ENCODE data around the gene RAB11B. TPM values are rescaled to one million over a fixed set of nuclear protein-coding genes. Genes with fewer than 3 reads are reported as not detected.

The RAB11B gene
- total and polyA plus RNA-seq, 2 of the 13 experiments (the other 11 are each of a cell fraction or from before 2014, with no cell fraction given): 6.0 to 28.4 TPM

DNA sequence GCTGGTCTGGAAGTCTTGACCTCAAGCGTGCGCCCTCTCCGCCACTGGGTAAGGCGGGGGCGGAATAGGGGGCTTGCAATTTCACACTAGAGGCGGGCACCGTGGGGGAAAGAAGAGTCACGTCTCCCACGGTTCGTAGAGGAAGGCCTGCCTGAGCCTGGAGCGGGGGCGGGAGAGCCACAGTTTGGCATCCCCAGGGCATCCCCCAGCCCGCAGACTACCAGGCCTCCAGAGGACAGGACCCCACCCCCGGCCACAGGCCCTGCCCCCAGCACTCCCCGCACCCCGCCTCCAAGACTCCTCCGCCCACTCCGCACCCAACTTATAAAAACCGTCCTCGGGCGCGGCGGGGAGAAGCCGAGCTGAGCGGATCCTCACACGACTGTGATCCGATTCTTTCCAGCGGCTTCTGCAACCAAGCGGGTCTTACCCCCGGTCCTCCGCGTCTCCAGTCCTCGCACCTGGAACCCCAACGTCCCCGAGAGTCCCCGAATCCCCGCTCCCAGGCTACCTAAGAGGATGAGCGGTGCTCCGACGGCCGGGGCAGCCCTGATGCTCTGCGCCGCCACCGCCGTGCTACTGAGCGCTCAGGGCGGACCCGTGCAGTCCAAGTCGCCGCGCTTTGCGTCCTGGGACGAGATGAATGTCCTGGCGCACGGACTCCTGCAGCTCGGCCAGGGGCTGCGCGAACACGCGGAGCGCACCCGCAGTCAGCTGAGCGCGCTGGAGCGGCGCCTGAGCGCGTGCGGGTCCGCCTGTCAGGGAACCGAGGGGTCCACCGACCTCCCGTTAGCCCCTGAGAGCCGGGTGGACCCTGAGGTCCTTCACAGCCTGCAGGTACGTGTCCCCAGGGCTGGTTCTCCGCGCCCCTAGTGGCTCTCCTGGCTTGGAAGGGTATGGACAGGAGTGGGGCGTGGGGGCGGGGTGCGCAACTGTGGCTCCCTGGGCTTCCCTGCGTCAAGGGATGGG is 26.1 kb upstream of the RAB11B start, which contains the start of gene ANGPTL4 (continued):
- TF ChIP-seq, protein P1, sequence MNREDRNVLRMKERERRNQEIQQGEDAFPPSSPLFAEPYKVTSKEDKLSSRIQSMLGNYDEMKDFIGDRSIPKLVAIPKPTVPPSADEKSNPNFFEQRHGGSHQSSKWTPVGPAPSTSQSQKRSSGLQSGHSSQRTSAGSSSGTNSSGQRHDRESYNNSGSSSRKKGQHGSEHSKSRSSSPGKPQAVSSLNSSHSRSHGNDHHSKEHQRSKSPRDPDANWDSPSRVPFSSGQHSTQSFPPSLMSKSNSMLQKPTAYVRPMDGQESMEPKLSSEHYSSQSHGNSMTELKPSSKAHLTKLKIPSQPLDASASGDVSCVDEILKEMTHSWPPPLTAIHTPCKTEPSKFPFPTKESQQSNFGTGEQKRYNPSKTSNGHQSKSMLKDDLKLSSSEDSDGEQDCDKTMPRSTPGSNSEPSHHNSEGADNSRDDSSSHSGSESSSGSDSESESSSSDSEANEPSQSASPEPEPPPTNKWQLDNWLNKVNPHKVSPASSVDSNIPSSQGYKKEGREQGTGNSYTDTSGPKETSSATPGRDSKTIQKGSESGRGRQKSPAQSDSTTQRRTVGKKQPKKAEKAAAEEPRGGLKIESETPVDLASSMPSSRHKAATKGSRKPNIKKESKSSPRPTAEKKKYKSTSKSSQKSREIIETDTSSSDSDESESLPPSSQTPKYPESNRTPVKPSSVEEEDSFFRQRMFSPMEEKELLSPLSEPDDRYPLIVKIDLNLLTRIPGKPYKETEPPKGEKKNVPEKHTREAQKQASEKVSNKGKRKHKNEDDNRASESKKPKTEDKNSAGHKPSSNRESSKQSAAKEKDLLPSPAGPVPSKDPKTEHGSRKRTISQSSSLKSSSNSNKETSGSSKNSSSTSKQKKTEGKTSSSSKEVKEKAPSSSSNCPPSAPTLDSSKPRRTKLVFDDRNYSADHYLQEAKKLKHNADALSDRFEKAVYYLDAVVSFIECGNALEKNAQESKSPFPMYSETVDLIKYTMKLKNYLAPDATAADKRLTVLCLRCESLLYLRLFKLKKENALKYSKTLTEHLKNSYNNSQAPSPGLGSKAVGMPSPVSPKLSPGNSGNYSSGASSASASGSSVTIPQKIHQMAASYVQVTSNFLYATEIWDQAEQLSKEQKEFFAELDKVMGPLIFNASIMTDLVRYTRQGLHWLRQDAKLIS (CRISPR knock-in tag; IDR thresholded peaks at IDR 0.05): no peak
- TF ChIP-seq ZNF589 (CRISPR knock-in tag; conservative IDR thresholded peaks at IDR 0.05) (no peak), CBFB (CRISPR knock-in tag; IDR thresholded peaks at IDR 0.05) (no peak), FIP1L1 (IDR thresholded peaks at IDR 0.05; ENCODE audit: borderline replicate concordance, insufficient read depth, low read depth, low read length) (peak; percentile 52; the same call in 1 of the 2 replicates), HNRNPL (IDR thresholded peaks at IDR 0.05; ENCODE audit: low read depth, low read length) (0 out of 2 replicates have a peak, but pooled peaks have one; percentile 34), ZMYM3 (CRISPR knock-in tag; IDR thresholded peaks at IDR 0.05) (peak; percentile 68), SP4 (CRISPR knock-in tag; IDR thresholded peaks at IDR 0.05) (peak; percentile 58; the same call in 1 of the 2 replicates), SAP130 (CRISPR knock-in tag; IDR thresholded peaks at IDR 0.05; ENCODE audit: low read depth) (0 out of 2 replicates have a peak, but pooled peaks have one; percentile 10), FOSL2 (CRISPR knock-in tag; IDR thresholded peaks at IDR 0.05) (no peak; the same call in 1 of the 2 replicates), ZNF607 (CRISPR knock-in tag; IDR thresholded peaks at IDR 0.05; ENCODE audit: borderline replicate concordance) (0 out of 2 replicates have a peak, but pooled peaks have one; percentile 52), ZNF496 (CRISPR knock-in tag; IDR thresholded peaks at IDR 0.05; ENCODE audit: insufficient replicate concordance) (no peak), CHCHD3 (CRISPR knock-in tag; IDR thresholded peaks at IDR 0.05) (no peak), GABPB1 (CRISPR knock-in tag; IDR thresholded peaks at IDR 0.05) (peak; percentile 49; the same call in 1 of the 2 replicates), GTF3A (CRISPR knock-in tag; conservative IDR thresholded peaks at IDR 0.05) (0 out of 2 replicates have a peak, but pooled peaks have one; percentile 59), PAWR (CRISPR knock-in tag; IDR thresholded peaks at IDR 0.05; ENCODE audit: borderline replicate concordance) (0 out of 2 replicates have a peak, but pooled peaks have one; percentile 40)
- TF ChIP-seq, protein P2, sequence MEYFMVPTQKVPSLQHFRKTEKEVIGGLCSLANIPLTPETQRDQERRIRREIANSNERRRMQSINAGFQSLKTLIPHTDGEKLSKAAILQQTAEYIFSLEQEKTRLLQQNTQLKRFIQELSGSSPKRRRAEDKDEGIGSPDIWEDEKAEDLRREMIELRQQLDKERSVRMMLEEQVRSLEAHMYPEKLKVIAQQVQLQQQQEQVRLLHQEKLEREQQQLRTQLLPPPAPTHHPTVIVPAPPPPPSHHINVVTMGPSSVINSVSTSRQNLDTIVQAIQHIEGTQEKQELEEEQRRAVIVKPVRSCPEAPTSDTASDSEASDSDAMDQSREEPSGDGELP (IDR thresholded peaks at IDR 0.05; ENCODE audit: borderline replicate concordance, low read depth): peak; percentile 86; the same call in 1 of the 2 replicates
- TF ChIP-seq, protein P3, sequence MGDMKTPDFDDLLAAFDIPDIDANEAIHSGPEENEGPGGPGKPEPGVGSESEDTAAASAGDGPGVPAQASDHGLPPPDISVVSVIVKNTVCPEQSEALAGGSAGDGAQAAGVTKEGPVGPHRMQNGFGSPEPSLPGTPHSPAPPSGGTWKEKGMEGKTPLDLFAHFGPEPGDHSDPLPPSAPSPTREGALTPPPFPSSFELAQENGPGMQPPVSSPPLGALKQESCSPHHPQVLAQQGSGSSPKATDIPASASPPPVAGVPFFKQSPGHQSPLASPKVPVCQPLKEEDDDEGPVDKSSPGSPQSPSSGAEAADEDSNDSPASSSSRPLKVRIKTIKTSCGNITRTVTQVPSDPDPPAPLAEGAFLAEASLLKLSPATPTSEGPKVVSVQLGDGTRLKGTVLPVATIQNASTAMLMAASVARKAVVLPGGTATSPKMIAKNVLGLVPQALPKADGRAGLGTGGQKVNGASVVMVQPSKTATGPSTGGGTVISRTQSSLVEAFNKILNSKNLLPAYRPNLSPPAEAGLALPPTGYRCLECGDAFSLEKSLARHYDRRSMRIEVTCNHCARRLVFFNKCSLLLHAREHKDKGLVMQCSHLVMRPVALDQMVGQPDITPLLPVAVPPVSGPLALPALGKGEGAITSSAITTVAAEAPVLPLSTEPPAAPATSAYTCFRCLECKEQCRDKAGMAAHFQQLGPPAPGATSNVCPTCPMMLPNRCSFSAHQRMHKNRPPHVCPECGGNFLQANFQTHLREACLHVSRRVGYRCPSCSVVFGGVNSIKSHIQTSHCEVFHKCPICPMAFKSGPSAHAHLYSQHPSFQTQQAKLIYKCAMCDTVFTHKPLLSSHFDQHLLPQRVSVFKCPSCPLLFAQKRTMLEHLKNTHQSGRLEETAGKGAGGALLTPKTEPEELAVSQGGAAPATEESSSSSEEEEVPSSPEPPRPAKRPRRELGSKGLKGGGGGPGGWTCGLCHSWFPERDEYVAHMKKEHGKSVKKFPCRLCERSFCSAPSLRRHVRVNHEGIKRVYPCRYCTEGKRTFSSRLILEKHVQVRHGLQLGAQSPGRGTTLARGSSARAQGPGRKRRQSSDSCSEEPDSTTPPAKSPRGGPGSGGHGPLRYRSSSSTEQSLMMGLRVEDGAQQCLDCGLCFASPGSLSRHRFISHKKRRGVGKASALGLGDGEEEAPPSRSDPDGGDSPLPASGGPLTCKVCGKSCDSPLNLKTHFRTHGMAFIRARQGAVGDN (CRISPR knock-in tag; IDR thresholded peaks at IDR 0.05): peak; percentile 93
